Neural cell (in vitro differentiated cells): ENCODE measurements around the gene TRAF2. TPM values are rescaled to one million over a fixed set of nuclear protein-coding genes. Genes with fewer than 3 reads are reported as not detected.
"Not testable (repeated sequence)": the region's sequence is repeated elsewhere in the genome, so short reads cannot be mapped to it uniquely, and the experiment has no call there.

Source experiments
- H2AFZ ChIP-seq: fragments of 200-600, 300-800 bp; sonication (generic), shearing (Covaris generic); 2 replicates; pipeline ENCODE4 v1.6.0; 2014; ENCODE audit warnings: low read depth, mild to moderate bottlenecking, antibody characterized with exemption, low read length, moderate library complexity
- H3F3A ChIP-seq: fragments of 200-600 bp; shearing (Covaris generic); 2 replicates; pipeline ENCODE4 v1.6.1; 2016; ENCODE audit warnings: mild to moderate bottlenecking, moderate library complexity, mixed read lengths, antibody characterized with exemption, low read length; ENCODE audit not compliant: insufficient read depth, poor library complexity, severe bottlenecking
- H3K27ac ChIP-seq: fragments of 200-600, 300-800 bp; sonication (generic), shearing (Covaris generic); 2 replicates; pipeline ENCODE4 v1.5.1; 2014; ENCODE audit warnings: mild to moderate bottlenecking, low read length, moderate library complexity
- H3K27me3 ChIP-seq: fragments of 300-800, 200-600 bp; sonication (generic), shearing (Covaris generic); 2 replicates; pipeline ENCODE4 v1.6.0; 2014; ENCODE audit warnings: mild to moderate bottlenecking, low read depth, low read length, moderate library complexity; ENCODE audit not compliant: insufficient read depth
- H3K36me3 ChIP-seq: fragments of 300-800, 200-600 bp; sonication (generic), shearing (Covaris generic); 2 replicates; pipeline ENCODE4 v1.5.1; 2014; ENCODE audit warnings: mild to moderate bottlenecking, antibody characterized with exemption, low read length, moderate library complexity; ENCODE audit not compliant: insufficient read depth
- H3K4me2 ChIP-seq: fragments of 300-800, 200-600 bp; sonication (generic), shearing (Covaris generic); 2 replicates; pipeline ENCODE4 v1.6.0; 2014; ENCODE audit warnings: mild to moderate bottlenecking, low read length
- H3K4me3 ChIP-seq: fragments of 300-800, 200-600 bp; sonication (generic), shearing (Covaris generic); 2 replicates; pipeline ENCODE4 v1.5.1; 2014; ENCODE audit warnings: mild to moderate bottlenecking, low read length, moderate library complexity
- H3K79me2 ChIP-seq: fragments of 200-600 bp; shearing (Covaris generic); replicated peaks from 2 replicates; pipeline ENCODE4 v1.6.0; 2014; ENCODE audit warnings: mild to moderate bottlenecking, low read length, moderate library complexity; ENCODE audit not compliant: insufficient read depth
- H3K9ac ChIP-seq: fragments of 300-800, 200-600 bp; sonication (generic), shearing (Covaris generic); 2 replicates; pipeline ENCODE4 v1.6.1; 2016; ENCODE audit warnings: mild to moderate bottlenecking, low read length, mixed read lengths
- H3K9me2 ChIP-seq: fragments of 200-600 bp; shearing (Covaris generic); 2 replicates; pipeline ENCODE4 v1.6.1; 2016; ENCODE audit warnings: mild to moderate bottlenecking, low read length, mixed read lengths; ENCODE audit not compliant: insufficient read depth
- H3K9me3 ChIP-seq: fragments of 200-600, 300-800 bp; sonication (generic), shearing (Covaris generic); 2 replicates; pipeline ENCODE4 v1.6.1; 2016; ENCODE audit warnings: mild to moderate bottlenecking, mixed run types, low read length, moderate library complexity, mixed read lengths
- H4K20me1 ChIP-seq: fragments of 200-600 bp; shearing (Covaris generic); 2 replicates; pipeline ENCODE4 v1.6.1; 2016; ENCODE audit warnings: mild to moderate bottlenecking, mixed run types; ENCODE audit not compliant: insufficient read depth
- EP300 ChIP-seq: fragments of 450-650 bp; conservative IDR thresholded peaks from 2 replicates; pipeline ENCODE4 v1.6.1; 2014; ENCODE audit warnings: antibody characterized with exemption, mild to moderate bottlenecking, moderate library complexity; ENCODE audit not compliant: poor library complexity, severe bottlenecking
- MXI1 ChIP-seq: fragments of 450-650 bp; conservative IDR thresholded peaks from 2 replicates; pipeline ENCODE4 v1.6.1; 2014; ENCODE audit warnings: antibody characterized with exemption, mild to moderate bottlenecking; ENCODE audit not compliant: poor library complexity, severe bottlenecking
- POLR2AphosphoS5 ChIP-seq: IDR thresholded peaks from 2 replicates; pipeline ENCODE4 v1.6.1; 2012
- REST ChIP-seq: IDR thresholded peaks from 2 replicates; pipeline ENCODE4 v1.6.1; 2012; ENCODE audit warnings: borderline replicate concordance
- SMC3 ChIP-seq: fragments of 450-650 bp; conservative IDR thresholded peaks from 2 replicates; pipeline ENCODE4 v1.6.1; 2014; ENCODE audit warnings: antibody characterized with exemption, mild to moderate bottlenecking, moderate library complexity; ENCODE audit not compliant: poor library complexity
- TAF1 ChIP-seq: IDR thresholded peaks from 2 replicates; pipeline ENCODE4 v1.6.1; 2012; ENCODE audit warnings: low read depth
- polyA plus RNA-seq: library from polyadenylated mRNA; depleted of rRNA; stranded (reverse); fragments of >200 nt; gene quantifications from 2 replicates; pipeline ENCODE4 v1.2.3, GENCODE V29; 2014
- TF ChIP-seq, protein P1 (sequence below): fragments of 450-650 bp; IDR thresholded peaks from 2 replicates; pipeline ENCODE4 v1.5.1; 2014; ENCODE audit warnings: antibody characterized with exemption, mild to moderate bottlenecking, moderate library complexity; ENCODE audit not compliant: poor library complexity, severe bottlenecking

Gene TRAF2
- polyA plus RNA-seq, 1 donor from 2014 or later = 14.6 TPM

- not testable (repeated sequence) for H3K79me2 ChIP-seq, H3F3A ChIP-seq, H3K4me2 ChIP-seq, H3K27me3 ChIP-seq, H3K9me3 ChIP-seq, H3K36me3 ChIP-seq, H2AFZ ChIP-seq, H3K9me2 ChIP-seq, H4K20me1 ChIP-seq
- peak within 1 kb of the TSS; percentile 79 for H3K27ac ChIP-seq
- H3K9ac ChIP-seq = peak within 1 kb of the TSS; percentile 83
- H3K4me3 ChIP-seq = peak within 1 kb of the TSS; percentile 76
- peak; percentile 58 for TF ChIP-seq REST
- peak; percentile 49 for TF ChIP-seq SMC3
- peak; percentile 81 for TF ChIP-seq POLR2AphosphoS5
- TF ChIP-seq MXI1 = peak; percentile 33
- TF ChIP-seq, protein P1, sequence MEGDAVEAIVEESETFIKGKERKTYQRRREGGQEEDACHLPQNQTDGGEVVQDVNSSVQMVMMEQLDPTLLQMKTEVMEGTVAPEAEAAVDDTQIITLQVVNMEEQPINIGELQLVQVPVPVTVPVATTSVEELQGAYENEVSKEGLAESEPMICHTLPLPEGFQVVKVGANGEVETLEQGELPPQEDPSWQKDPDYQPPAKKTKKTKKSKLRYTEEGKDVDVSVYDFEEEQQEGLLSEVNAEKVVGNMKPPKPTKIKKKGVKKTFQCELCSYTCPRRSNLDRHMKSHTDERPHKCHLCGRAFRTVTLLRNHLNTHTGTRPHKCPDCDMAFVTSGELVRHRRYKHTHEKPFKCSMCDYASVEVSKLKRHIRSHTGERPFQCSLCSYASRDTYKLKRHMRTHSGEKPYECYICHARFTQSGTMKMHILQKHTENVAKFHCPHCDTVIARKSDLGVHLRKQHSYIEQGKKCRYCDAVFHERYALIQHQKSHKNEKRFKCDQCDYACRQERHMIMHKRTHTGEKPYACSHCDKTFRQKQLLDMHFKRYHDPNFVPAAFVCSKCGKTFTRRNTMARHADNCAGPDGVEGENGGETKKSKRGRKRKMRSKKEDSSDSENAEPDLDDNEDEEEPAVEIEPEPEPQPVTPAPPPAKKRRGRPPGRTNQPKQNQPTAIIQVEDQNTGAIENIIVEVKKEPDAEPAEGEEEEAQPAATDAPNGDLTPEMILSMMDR = peak; percentile 95
- peak; percentile 62 for TF ChIP-seq TAF1
- peak; percentile 11 for TF ChIP-seq EP300
Measured at GRCh38 chr9:136842380-136842948, 43.9 kb upstream of the TRAF2 start, which contains the start of gene AJM1. TSS of gene AJM1 (plus strand) at chr9:136842478. CDS start at chr9:136844415, 1,937 bp downstream.

GRCh38 chr9:136843159-136843800 lies 43.0 kb upstream of the TRAF2 start:
- H3K36me3 ChIP-seq, H3K4me2 ChIP-seq, H3K9me2 ChIP-seq, H3K27ac ChIP-seq, H3K9me3 ChIP-seq, H3K79me2 ChIP-seq, H3K27me3 ChIP-seq, H4K20me1 ChIP-seq, H2AFZ ChIP-seq, H3F3A ChIP-seq: not testable (repeated sequence)
- Histone ChIP-seq H3K9ac (peak overlapping the region; percentile 52), H3K4me3 (peak overlapping the region; percentile 76)
